Thymus (tissue), 11 donors: Measurements from ENCODE around the gene ACER3. TPM values are rescaled to one million over a fixed set of nuclear protein-coding genes. Genes with fewer than 3 reads are reported as not detected.

Source experiments
- DNase-seq, 9 donors: peaks; one replicate each; pipeline ENCODE4 v3.0.0-alpha.2; 2013; ENCODE audit warnings: low spot score in 9 of 9, low read depth in 6 of 9, missing footprints in 1 of 9
- H3K27ac ChIP-seq, 2 donors: one replicate each; pipeline ENCODE4 v1.5.1; 2013; ENCODE audit warnings: control low read depth in 1 of 2, low read depth in 1 of 2, low read length in 1 of 2, mild to moderate bottlenecking in 1 of 2, moderate library complexity in 1 of 2
- H3K27me3 ChIP-seq, 2 donors: one replicate each; pipeline ENCODE4 v1.5.1; 2013; ENCODE audit warnings: low read length in 1 of 2; ENCODE audit not compliant: control insufficient read depth in 2 of 2, insufficient read depth in 1 of 2
- H3K36me3 ChIP-seq, 2 donors: one replicate each; pipeline ENCODE4 v1.5.1; 2013; ENCODE audit warnings: low read length in 1 of 2, mild to moderate bottlenecking in 1 of 2, moderate library complexity in 1 of 2; ENCODE audit not compliant: control insufficient read depth in 2 of 2, insufficient read depth in 2 of 2
- H3K4me1 ChIP-seq, 2 donors: one replicate each; pipeline ENCODE4 v1.5.1; 2013; ENCODE audit warnings: low read length in 2 of 2; ENCODE audit not compliant: control insufficient read depth in 2 of 2, insufficient read depth in 2 of 2
- H3K4me3 ChIP-seq, 2 donors: one replicate each; pipeline ENCODE4 v1.5.1; 2013; ENCODE audit warnings: low read length in 2 of 2, control low read depth in 1 of 2, mild to moderate bottlenecking in 1 of 2
- H3K9me3 ChIP-seq, 2 donors: one replicate each; pipeline ENCODE4 v1.5.1; 2013; ENCODE audit warnings: low read length in 1 of 2, mild to moderate bottlenecking in 1 of 2; ENCODE audit not compliant: control insufficient read depth in 2 of 2, insufficient read depth in 1 of 2
- WGBS: extraction: QIAGEN DNeasy Blood & Tissue Kit; methylation state at CpG from one replicate; pipeline ENCODE4 v1.1.7; 2013; 5-methylcytosine and 5-hydroxymethylcytosine counted together
- polyA plus RNA-seq: library from polyadenylated mRNA; stranded (reverse); fragments of 200-250 nt; gene quantifications from one replicate; pipeline ENCODE4 v1.2.3, GENCODE V29; 2013
- total RNA-seq: library from RNA; stranded (reverse); fragments of 120-200 nt; gene quantifications from one replicate; pipeline ENCODE4 v1.2.4, GENCODE V29; 2013
- donor health status: healthy.

The ACER3 gene
- total and polyA plus RNA-seq, 2 donors, result 4.2 to 4.8 TPM

- Histone ChIP-seq H3K4me3 (no peak overlapping the region), H3K27me3 (no peaks in the 10 kb centered on the region), H3K36me3 (no peaks in the 10 kb centered on the region), H3K27ac (no peak overlapping the region), H3K9me3 (no peaks in the 10 kb centered on the region), H3K4me1 (no peaks in the 10 kb centered on the region)
- DNase-seq, result no peak
- WGBS, result 95% methylated on average over 1 of the region's 1 CpG
Measured at GRCh38 chr11:76984743-76985142, 124.0 kb downstream of the ACER3 start.

DNA sequence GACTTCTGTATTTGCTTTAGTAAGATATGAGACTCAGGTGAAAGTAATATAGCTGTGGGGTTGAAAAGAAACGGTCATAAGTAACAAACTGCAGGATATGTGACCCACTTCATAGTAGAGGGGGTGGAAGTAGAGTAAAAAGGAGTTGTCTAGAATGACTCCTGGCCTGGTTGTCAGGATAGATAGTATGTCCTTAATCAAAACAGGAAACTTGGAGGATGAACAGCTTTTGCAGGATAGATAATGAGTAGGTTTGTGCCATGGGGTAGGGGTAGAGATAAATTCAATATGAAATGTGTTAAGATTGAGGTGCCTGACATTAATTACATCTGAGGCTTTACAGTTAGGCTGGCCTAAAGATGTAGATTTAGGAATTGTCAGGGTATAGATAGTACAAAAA is 126.5 kb downstream of the ACER3 start:
- no peak for DNase-seq
- H3K27ac ChIP-seq, result no peak overlapping the region
- no peak overlapping the region for H3K4me3 ChIP-seq
- no peaks in the 10 kb centered on the region for H3K4me1 ChIP-seq
- no peaks in the 10 kb centered on the region for H3K36me3 ChIP-seq
- no peaks in the 10 kb centered on the region for H3K27me3 ChIP-seq
- no peaks in the 10 kb centered on the region for H3K9me3 ChIP-seq
- WGBS, result 96% methylated on average over 1 of the region's 1 CpG

DNA sequence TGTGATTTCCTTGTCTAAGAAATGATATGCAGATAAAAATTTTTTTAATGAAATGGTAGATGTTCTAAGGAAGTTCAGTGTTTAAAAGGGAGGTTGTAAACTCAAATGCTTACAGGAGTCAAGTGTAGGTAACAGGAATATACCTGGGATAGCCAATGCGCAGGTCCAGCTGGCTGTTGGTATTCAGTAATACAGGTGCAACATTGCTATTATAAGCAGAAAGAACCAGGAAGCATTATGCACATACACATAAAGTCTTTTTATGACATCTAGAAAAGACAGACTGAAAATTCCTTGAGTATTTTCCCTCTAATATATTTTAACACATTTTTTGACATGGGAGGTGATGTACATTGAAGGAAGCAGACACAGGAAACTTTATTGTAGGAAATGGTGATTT is 129.9 kb downstream of the ACER3 start:
- no peaks in the 10 kb centered on the region for H3K36me3 ChIP-seq

GRCh38 chr11:76995081-76995576 is 134.4 kb downstream of the ACER3 start:
- H3K4me1 ChIP-seq, result no peaks in the 10 kb centered on the region
- DNase-seq, result no peak
- H3K27ac ChIP-seq, result no peak overlapping the region
- H3K4me3 ChIP-seq, result no peak overlapping the region
- no peaks in the 10 kb centered on the region for H3K36me3 ChIP-seq
- no peaks in the 10 kb centered on the region for H3K27me3 ChIP-seq
- no peaks in the 10 kb centered on the region for H3K9me3 ChIP-seq

More for the DNA sequence above, 129.9 kb downstream of the ACER3 start:
- 94% methylated on average over 1 of the region's 1 CpG for WGBS
- Histone ChIP-seq H3K9me3 (no peaks in the 10 kb centered on the region), H3K27ac (no peak overlapping the region), H3K27me3 (no peaks in the 10 kb centered on the region), H3K4me3 (no peak overlapping the region), H3K4me1 (no peaks in the 10 kb centered on the region)
- DNase-seq, result no peak

GRCh38 chr11:76997512-76997911 is 136.8 kb downstream of the ACER3 start:
- no peak overlapping the region for H3K4me3 ChIP-seq
- H3K27ac ChIP-seq, result no peak overlapping the region
- no peaks in the 10 kb centered on the region for H3K9me3 ChIP-seq
- DNase-seq, result peak in 1 of 9 donors; percentile 19
- 88% methylated on average over 1 of the region's 1 CpG for WGBS
- no peaks in the 10 kb centered on the region for H3K27me3 ChIP-seq
- no peaks in the 10 kb centered on the region for H3K36me3 ChIP-seq
- no peaks in the 10 kb centered on the region for H3K4me1 ChIP-seq

- no peaks in the 10 kb centered on the region for H3K36me3 ChIP-seq
- no peaks in the 10 kb centered on the region for H3K27me3 ChIP-seq
- 99% methylated on average over 1 of the region's 1 CpG for WGBS
- no peaks in the 10 kb centered on the region for H3K4me1 ChIP-seq
- H3K4me3 ChIP-seq, result no peak overlapping the region
- no peak overlapping the region for H3K27ac ChIP-seq
- DNase-seq, result no peak
- no peaks in the 10 kb centered on the region for H3K9me3 ChIP-seq
Measured at GRCh38 chr11:76999597-76999996, 138.9 kb downstream of the ACER3 start.

- Histone ChIP-seq H3K4me3 (no peak overlapping the region), H3K27ac (no peak overlapping the region), H3K9me3 (no peaks in the 10 kb centered on the region), H3K27me3 (no peaks in the 10 kb centered on the region), H3K36me3 (no peaks in the 10 kb centered on the region), H3K4me1 (no peaks in the 10 kb centered on the region)
- no peak for DNase-seq
- WGBS, result 99% methylated on average over 1 of the region's 1 CpG
Measured at GRCh38 chr11:77001613-77002012, 140.9 kb downstream of the ACER3 start.

DNA sequence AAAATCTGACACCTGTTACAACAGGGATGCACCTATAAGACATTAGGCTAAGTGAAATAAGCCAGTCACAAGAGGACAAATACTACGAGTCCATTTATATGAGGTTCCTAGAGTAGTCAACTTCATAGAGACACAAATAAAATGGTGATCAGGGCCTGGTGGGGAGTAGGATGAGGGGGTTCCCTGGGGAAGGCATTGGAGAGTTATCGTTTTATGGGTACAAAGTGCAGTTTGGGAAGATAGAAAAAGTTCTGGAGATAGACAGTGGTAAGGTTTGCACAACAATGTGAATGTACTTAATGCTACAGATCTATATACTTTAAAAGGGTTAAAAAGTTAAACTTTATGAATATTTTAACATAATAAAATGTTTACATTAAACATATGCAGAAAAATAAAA is 142.1 kb downstream of the ACER3 start:
- H3K4me3 ChIP-seq, result no peak overlapping the region
- DNase-seq, result no peak
- 99% methylated on average over 2 of the region's 2 CpGs for WGBS
- no peaks in the 10 kb centered on the region for H3K4me1 ChIP-seq
- no peaks in the 10 kb centered on the region for H3K36me3 ChIP-seq
- no peak overlapping the region for H3K27ac ChIP-seq
- H3K27me3 ChIP-seq, result no peaks in the 10 kb centered on the region
- no peaks in the 10 kb centered on the region for H3K9me3 ChIP-seq

DNA sequence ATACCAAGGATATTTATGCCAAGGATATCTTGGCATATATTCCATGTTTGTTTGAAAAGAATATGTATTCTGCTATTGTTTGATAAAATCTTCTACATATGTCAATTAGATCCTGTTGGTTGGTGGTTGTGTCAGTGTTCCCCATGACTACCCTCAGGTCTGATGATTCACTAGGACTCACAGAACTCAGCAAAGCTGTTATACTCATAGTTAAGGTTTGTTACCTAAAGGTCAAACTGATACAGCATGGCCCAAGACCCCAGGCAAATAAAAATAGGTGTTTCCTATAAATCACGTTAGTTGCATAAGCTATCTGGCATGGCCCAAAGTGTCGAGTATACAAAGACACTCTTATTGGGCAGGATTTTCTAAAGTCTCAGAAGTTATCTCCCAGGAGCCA is 143.2 kb downstream of the ACER3 start:
- Histone ChIP-seq H3K4me3 (no peak overlapping the region), H3K36me3 (no peaks in the 10 kb centered on the region), H3K27me3 (no peaks in the 10 kb centered on the region), H3K4me1 (no peaks in the 10 kb centered on the region), H3K9me3 (no peaks in the 10 kb centered on the region), H3K27ac (no peak overlapping the region)
- WGBS, result 75% methylated on average over 2 of the region's 2 CpGs
- DNase-seq, result no peak
